PFSK-1 (cell line): ENCODE measurements around the gene CD247.

ENCODE experiments used
- FOXP2 ChIP-seq: optimal IDR thresholded peaks from 2 replicates; pipeline ENCODE3; 2011; ENCODE audit warnings: borderline replicate concordance, control low read depth, inconsistent platforms; ENCODE audit not compliant: insufficient read depth; ENCODE audit errors: extremely low read length, extremely low read depth
- POLR2AphosphoS5 ChIP-seq: IDR thresholded peaks from 2 replicates; pipeline ENCODE4 v1.6.1; 2012; ENCODE audit warnings: low read depth, mild to moderate bottlenecking, control low read depth, low read length, moderate library complexity
- REST ChIP-seq, 2 experiments: IDR thresholded peaks; 2 replicates each; pipeline versions ENCODE4 v1.6.1 to v1.8.0; 2011 to 2012; ENCODE audit warnings: low read depth in 2 of 2, low read length in 2 of 2, control low read depth in 1 of 2, inconsistent platforms in 1 of 2, mild to moderate bottlenecking in 1 of 2, moderate library complexity in 1 of 2; ENCODE audit not compliant: insufficient read depth in 1 of 2
- SIN3A ChIP-seq: IDR thresholded peaks from 2 replicates; pipeline ENCODE4 v1.6.1; 2012; ENCODE audit warnings: mild to moderate bottlenecking, low read length, moderate library complexity, borderline replicate concordance; ENCODE audit not compliant: insufficient read depth
- TAF1 ChIP-seq: IDR thresholded peaks from 2 replicates; pipeline ENCODE4 v1.6.1; 2012; ENCODE audit warnings: low read length, control low read depth, borderline replicate concordance; ENCODE audit not compliant: insufficient read depth

CD247 gene

DNA sequence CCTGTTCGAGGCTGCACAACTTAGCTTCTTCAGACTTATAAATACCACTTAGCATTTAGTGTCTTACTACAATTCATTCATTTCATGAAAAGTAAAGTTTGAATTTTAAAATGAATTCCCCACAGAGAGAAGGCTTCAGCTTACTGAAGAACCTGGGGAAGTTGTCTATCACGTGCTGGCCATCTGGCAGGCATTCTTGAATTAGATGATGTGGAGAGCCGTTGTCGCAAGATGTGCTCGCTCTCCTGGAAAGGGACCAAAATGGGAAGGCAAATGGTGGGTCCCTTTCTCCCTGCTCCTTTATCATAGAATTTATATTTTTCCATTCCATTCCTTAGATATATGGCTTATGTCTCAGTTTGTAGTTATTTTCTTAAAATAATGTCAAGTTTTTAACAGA, 90.5 kb downstream of the CD247 start:
- TF ChIP-seq REST (IDR thresholded peaks at IDR 0.05; ENCODE audit: insufficient read depth in 1 of 2, low read depth in 2 of 2, low read length in 2 of 2) (no peak), POLR2AphosphoS5 (no peak), FOXP2 (no peak), TAF1 (no peak), SIN3A (no peak)

- TF ChIP-seq POLR2AphosphoS5, result no peak
- TF ChIP-seq SIN3A, result no peak
- TF ChIP-seq REST (IDR thresholded peaks at IDR 0.05; ENCODE audit: insufficient read depth in 1 of 2, low read depth in 2 of 2, low read length in 2 of 2), result no peak
- no peak for TF ChIP-seq FOXP2
- TF ChIP-seq TAF1, result no peak
Observed at GRCh38 chr1:167426716-167427115, 91.6 kb downstream of the CD247 start.

DNA sequence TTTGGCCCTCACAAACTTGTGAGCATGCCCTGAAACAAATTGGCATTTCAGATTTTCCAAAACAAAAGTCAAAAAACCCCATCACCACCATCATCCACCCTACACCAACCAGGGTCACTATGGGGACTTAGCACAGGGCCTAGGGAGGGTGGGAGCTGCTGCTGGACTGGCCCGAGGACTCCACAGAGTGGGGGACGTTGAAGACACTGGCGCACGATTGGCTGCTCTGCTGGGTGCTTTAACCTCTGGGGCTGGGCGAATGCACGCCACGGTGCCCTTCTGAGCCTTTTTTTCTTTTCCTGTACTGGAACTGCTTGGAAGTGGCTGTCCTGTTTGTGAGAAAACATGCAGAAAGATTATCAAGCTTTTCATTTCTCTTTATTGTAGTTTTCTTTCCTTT, 92.8 kb downstream of the CD247 start:
- TF ChIP-seq SIN3A, result no peak
- no peak for TF ChIP-seq POLR2AphosphoS5
- TF ChIP-seq REST (IDR thresholded peaks at IDR 0.05; ENCODE audit: insufficient read depth in 1 of 2, low read depth in 2 of 2, low read length in 2 of 2), result no peak
- TF ChIP-seq FOXP2, result no peak
- no peak for TF ChIP-seq TAF1

DNA sequence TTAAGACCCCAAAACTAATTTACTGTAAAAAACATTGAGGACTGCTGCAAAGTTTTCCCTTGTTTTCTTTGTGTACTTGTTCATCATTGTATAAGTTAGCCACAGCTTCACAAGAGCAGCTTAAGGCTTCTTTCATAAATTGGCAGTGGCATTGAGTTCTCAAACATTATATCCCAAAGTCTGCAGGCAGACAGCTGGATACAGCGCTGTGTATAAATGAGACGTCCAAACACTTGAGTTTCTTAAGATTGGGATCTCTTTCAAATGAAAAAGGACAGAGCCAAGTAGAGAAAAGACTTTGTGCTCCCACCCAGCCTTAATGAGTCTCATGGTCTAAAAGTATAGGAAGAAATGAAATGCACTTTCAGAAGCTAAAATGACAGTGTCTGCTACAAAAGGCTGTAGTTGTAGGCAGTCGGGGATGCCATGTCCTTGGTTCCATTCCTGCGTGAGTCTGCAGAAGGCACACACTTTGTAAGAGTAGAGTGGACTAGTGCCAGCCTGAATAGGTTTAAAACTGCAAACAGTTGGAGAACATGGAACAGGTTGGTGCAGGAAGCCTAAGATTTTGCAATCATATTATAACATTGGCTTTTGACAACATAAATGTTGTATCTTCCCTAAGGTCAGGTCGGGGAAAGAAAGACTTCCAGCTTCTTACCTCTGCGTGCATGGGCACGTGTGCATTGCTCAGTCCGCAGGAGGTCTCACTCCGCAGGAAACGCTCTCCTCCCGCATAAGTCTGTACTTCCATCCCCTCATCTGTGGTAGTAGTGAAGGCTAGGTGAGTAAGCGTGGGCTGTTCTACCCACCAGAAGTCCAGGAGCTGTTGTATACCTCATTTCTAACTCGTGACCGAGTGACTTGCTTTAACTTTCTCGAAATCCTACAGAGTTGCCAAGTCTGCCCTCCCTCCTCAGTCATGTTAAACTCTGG, 94.4 kb downstream of the CD247 start:
- TF ChIP-seq REST (IDR thresholded peaks at IDR 0.05; ENCODE audit: insufficient read depth in 1 of 2, low read depth in 2 of 2, low read length in 2 of 2), result no peak
- no peak for TF ChIP-seq TAF1
- no peak for TF ChIP-seq POLR2AphosphoS5
- no peak for TF ChIP-seq FOXP2
- no peak for TF ChIP-seq SIN3A
